SK-N-SH (cell line): ENCODE data around the gene DCAF16. TPM values are rescaled to one million over a fixed set of nuclear protein-coding genes. Genes with fewer than 3 reads are reported as not detected.

ENCODE experiments used
- CTCF ChIA-PET: fragments of 300-600, 350-600 bp; formaldehyde crosslinking; extraction: SDS; loops from one replicate; lab custom pipeline; 2021; lab: Yijun Ruan, JAX
- POLR2A ChIA-PET: fragments of 350-600 bp; sonication (Branson Sonifier 250); formaldehyde crosslinking; extraction: SDS; loops from one replicate; lab custom pipeline; 2020; ENCODE audit warnings: antibody characterized with exemption, inconsistent platforms; lab: Yijun Ruan, JAX
- DNase-seq: peaks from one replicate; pipeline ENCODE4 v3.0.0; 2012
- H2AFZ ChIP-seq: fragments of 200-600 bp; sonication (generic); 2 replicates; pipeline ENCODE4 v1.8.1; 2016; ENCODE audit warnings: antibody characterized with exemption, mild to moderate bottlenecking, low read depth
- H3F3A ChIP-seq: fragments of 200-600 bp; sonication (generic); replicated peaks from 2 replicates; pipeline ENCODE3; 2016; ENCODE audit warnings: antibody characterized with exemption, mild to moderate bottlenecking; ENCODE audit not compliant: insufficient read depth
- H3K27ac ChIP-seq, 2 experiments: fragments of 200-500 bp in 1 of 2; fragments of 200-600 bp in 1 of 2; sonication (Bioruptor generic) in 1 of 2; sonication (generic), shearing (Covaris generic) in 1 of 2; 2 replicates each; pipeline versions ENCODE4 v1.5.1 to v1.6.1; 2014 to 2016; ENCODE audit warnings: low read depth in 2 of 2, inconsistent platforms in 1 of 2, low read length in 1 of 2, mild to moderate bottlenecking in 1 of 2, mixed read lengths in 1 of 2
- H3K27me3 ChIP-seq: fragments of 200-600 bp; sonication (generic), shearing (Covaris generic); 2 replicates; pipeline ENCODE4 v1.6.1; 2016; ENCODE audit warnings: mixed run types; ENCODE audit not compliant: insufficient read depth
- H3K36me3 ChIP-seq, 2 experiments: fragments of 200-500 bp in 1 of 2; fragments of 200-600 bp in 1 of 2; sonication (Bioruptor generic) in 1 of 2; sonication (generic) in 1 of 2; replicated peaks in 1 of 2; 2 replicates each; pipeline versions ENCODE3 to v1.5.1; 2014 to 2016; ENCODE audit warnings: low read length in 1 of 2, mild to moderate bottlenecking in 1 of 2; ENCODE audit not compliant: insufficient read depth in 2 of 2, control insufficient read depth in 1 of 2
- H3K4me1 ChIP-seq, 2 experiments: fragments of 200-500 bp in 1 of 2; fragments of 200-600 bp in 1 of 2; sonication (Bioruptor generic) in 1 of 2; sonication (generic), shearing (Covaris generic) in 1 of 2; 2 replicates each; pipeline versions ENCODE4 v1.5.1 to v1.6.1; 2014 to 2016; ENCODE audit warnings: low read depth in 1 of 2, low read length in 1 of 2, mixed run types in 1 of 2; ENCODE audit not compliant: insufficient read depth in 2 of 2, control insufficient read depth in 1 of 2
- H3K4me2 ChIP-seq: fragments of 200-600 bp; sonication (generic), shearing (Covaris generic); 2 replicates; pipeline ENCODE4 v1.6.1; 2017; ENCODE audit warnings: mixed run types
- H3K4me3 ChIP-seq, 2 experiments: fragments of 200-500 bp in 1 of 2; fragments of 200-600 bp in 1 of 2; sonication (Bioruptor generic) in 1 of 2; sonication (generic), shearing (Covaris generic) in 1 of 2; 2 replicates each; pipeline versions ENCODE4 v1.5.1 to v1.8.1; 2014 to 2016; ENCODE audit warnings: low read depth in 2 of 2, inconsistent platforms in 1 of 2, low read length in 1 of 2, mild to moderate bottlenecking in 1 of 2, mixed read lengths in 1 of 2, moderate library complexity in 1 of 2
- H3K79me2 ChIP-seq: fragments of 200-600 bp; sonication (generic); 2 replicates; pipeline ENCODE4 v1.8.1; 2017; ENCODE audit warnings: mild to moderate bottlenecking; ENCODE audit not compliant: insufficient read depth
- H3K9ac ChIP-seq: fragments of 200-600 bp; sonication (generic); 2 replicates; pipeline ENCODE4 v1.6.1; 2017; ENCODE audit warnings: mixed run types
- H3K9me2 ChIP-seq: fragments of 200-600 bp; sonication (generic); 2 replicates; pipeline ENCODE4 v1.6.1; 2017; ENCODE audit warnings: mixed run types
- H3K9me3 ChIP-seq: fragments of 200-600 bp; sonication (generic); 2 replicates; pipeline ENCODE4 v1.6.1; 2017; ENCODE audit warnings: mixed run types, mild to moderate bottlenecking, moderate library complexity
- H4K20me1 ChIP-seq: fragments of 200-600 bp; sonication (generic); 2 replicates; pipeline ENCODE4 v1.6.1; 2017; ENCODE audit warnings: mild to moderate bottlenecking, mixed run types; ENCODE audit not compliant: insufficient read depth
- CTCF ChIP-seq: fragments of 200-600 bp; sonication (generic); IDR thresholded peaks from 2 replicates; pipeline ENCODE4 v1.6.1; 2017; ENCODE audit warnings: antibody characterized with exemption, mild to moderate bottlenecking, moderate library complexity
- ELF1 ChIP-seq: IDR thresholded peaks from 2 replicates; pipeline ENCODE4 v1.4.0; 2012
- EP300 ChIP-seq, 2 experiments: IDR thresholded peaks; 2 replicates each; pipeline versions ENCODE4 v1.4.0 to v1.6.1; 2012; ENCODE audit warnings: borderline replicate concordance in 1 of 2, low read depth in 1 of 2, low read length in 1 of 2
- FOXJ3 ChIP-seq: sonication (generic); formaldehyde crosslinking; IDR thresholded peaks from 2 replicates; pipeline ENCODE4 v1.5.1; 2020; ENCODE audit warnings: mild to moderate bottlenecking, missing genetic modification reagents
- FOXM1 ChIP-seq: IDR thresholded peaks from 2 replicates; pipeline ENCODE4 v1.4.0; 2012; ENCODE audit warnings: low read depth, mild to moderate bottlenecking
- GABPA ChIP-seq: IDR thresholded peaks from 2 replicates; pipeline ENCODE4 v1.4.0; 2012; ENCODE audit warnings: low read depth, mild to moderate bottlenecking
- GATA2 ChIP-seq: sonication (generic); formaldehyde crosslinking; IDR thresholded peaks from 2 replicates; pipeline ENCODE4 v1.5.0; 2020; ENCODE audit warnings: mild to moderate bottlenecking, missing genetic modification reagents
- IRF3 ChIP-seq: fragments of 150-350 bp; IDR thresholded peaks from 2 replicates; pipeline ENCODE4 v1.6.1; 2016; ENCODE audit warnings: mild to moderate bottlenecking, low read depth, low read length
- JUND ChIP-seq: IDR thresholded peaks from 2 replicates; pipeline ENCODE4 v1.4.0; 2012
- MAX ChIP-seq: IDR thresholded peaks from 2 replicates; pipeline ENCODE4 v1.4.0; 2012; ENCODE audit warnings: low read depth
- MXI1 ChIP-seq: IDR thresholded peaks from 2 replicates; pipeline ENCODE4 v1.6.1; 2012; ENCODE audit warnings: mild to moderate bottlenecking, low read depth, low read length, improper control_type of control experiment
- PBX3 ChIP-seq: IDR thresholded peaks from 2 replicates; pipeline ENCODE4; 2012
- POLR2AphosphoS5 ChIP-seq: IDR thresholded peaks from 2 replicates; pipeline ENCODE4 v1.6.1; 2012; ENCODE audit warnings: low read depth, low read length
- RAD21 ChIP-seq: IDR thresholded peaks from 2 replicates; pipeline ENCODE4 v1.6.1; 2012; ENCODE audit warnings: mild to moderate bottlenecking, low read length
- RFX5 ChIP-seq: IDR thresholded peaks from 2 replicates; pipeline ENCODE4 v1.6.1; 2012; ENCODE audit warnings: mild to moderate bottlenecking, improper control_type of control experiment, low read length
- RXRA ChIP-seq: IDR thresholded peaks from 2 replicates; pipeline ENCODE4 v1.4.0; 2012; ENCODE audit warnings: low read depth, mild to moderate bottlenecking, borderline replicate concordance
- SMC3 ChIP-seq: IDR thresholded peaks from 2 replicates; pipeline ENCODE4 v1.6.1; 2012; ENCODE audit warnings: low read depth, low read length, improper control_type of control experiment
- TAF1 ChIP-seq: IDR thresholded peaks from 2 replicates; pipeline ENCODE4 v1.6.1; 2012; ENCODE audit warnings: low read depth, mild to moderate bottlenecking, low read length, moderate library complexity, borderline replicate concordance
- TCF12 ChIP-seq: IDR thresholded peaks from 2 replicates; pipeline ENCODE4 v1.4.0; 2012
- USF1 ChIP-seq: IDR thresholded peaks from 2 replicates; pipeline ENCODE4 v1.4.0; 2012; ENCODE audit warnings: low read depth, borderline replicate concordance
- YY1 ChIP-seq: IDR thresholded peaks from 2 replicates; pipeline ENCODE4 v1.4.0; 2012; ENCODE audit warnings: low read depth, mild to moderate bottlenecking
- WGBS: methylation state at CpG from one replicate; pipeline ENCODE4 v1.1.6; 2017; ENCODE audit warnings: low lambda C conversion rate; 5-methylcytosine and 5-hydroxymethylcytosine counted together
- polyA plus RNA-seq, 3 experiments: library from polyadenylated mRNA; depleted of rRNA; stranded (reverse); fragments of >200 nt; gene quantifications; 2 replicates each; pipeline ENCODE4 v1.2.3, GENCODE V29; 2012

The DCAF16 gene
- polyA plus RNA-seq, 1 of the 3 experiments (the other 2 are of a cell fraction): 23.5 TPM

GRCh38 chr4:17773135-17773698, 37.3 kb downstream of the DCAF16 start:
- ChIA-PET CTCF (interaction anchor here (1.1 to 1.4 kb wide), 2 partner anchors 11 to 13 kb away, joined by 3 read pairs; no protein-coding TSS in a partner anchor), POLR2A (no interaction called here)
- Histone ChIP-seq H3K9me2 (no peaks in the 10 kb centered on the region), H3K36me3 (no peaks in the 10 kb centered on the region), H3K27me3 (no peaks in the 10 kb centered on the region), H3K4me2 (no peak overlapping the region), H3K79me2 (no peaks in the 10 kb centered on the region), H4K20me1 (no peaks in the 10 kb centered on the region), H3K27ac (no peak overlapping the region), H3F3A (no peaks in the 10 kb centered on the region), H3K4me1 (peaks cover 0 to 3% of the 10 kb centered on the region in 2 experiments; a peak in 1 of 4 replicates), H3K4me3 (no peak overlapping the region), H3K9me3 (no peaks in the 10 kb centered on the region), H2AFZ (no peak overlapping the region), H3K9ac (no peak overlapping the region)
- 75% methylated on average over 10 of the region's 10 CpGs for WGBS
- TF ChIP-seq RXRA (no peak), RAD21 (no peak), YY1 (no peak), PBX3 (no peak), ELF1 (no peak), JUND (no peak), POLR2AphosphoS5 (no peak), EP300 (IDR thresholded peaks at IDR 0.05; ENCODE audit: borderline replicate concordance in 1 of 2, low read depth in 1 of 2, low read length in 1 of 2) (no peak), MXI1 (no peak), CTCF (no peak), USF1 (no peak), FOXM1 (no peak), TCF12 (no peak)
- DNase-seq: no peak

GRCh38 chr4:17771284-17771908, 39.2 kb downstream of the DCAF16 start:
- peak; percentile 34 for DNase-seq
- WGBS: 51% methylated on average over 7 of the region's 8 CpGs
- CTCF ChIA-PET: no interaction called here
- TF ChIP-seq FOXM1: no peak
- TF ChIP-seq RAD21: no peak
- TF ChIP-seq RFX5: no peak
- TF ChIP-seq SMC3: no peak
- TF ChIP-seq ELF1: no peak
- TF ChIP-seq MAX: no peak
- TF ChIP-seq EP300 (IDR thresholded peaks at IDR 0.05; ENCODE audit: borderline replicate concordance in 1 of 2, low read depth in 1 of 2, low read length in 1 of 2): no peak
- no peak for TF ChIP-seq GATA2 (CRISPR knock-in tag)
- TF ChIP-seq TCF12: no peak
- no peak for TF ChIP-seq MXI1
- TF ChIP-seq IRF3: no peak
- TF ChIP-seq GABPA: no peak
- no peak for TF ChIP-seq JUND
- no peak for TF ChIP-seq TAF1
- no peak for TF ChIP-seq FOXJ3 (CRISPR knock-in tag)
- TF ChIP-seq RXRA: no peak

More at GRCh38 chr4:17771284-17771908, 39.2 kb downstream of the DCAF16 start:
- H3K4me2 ChIP-seq: no peak overlapping the region
- POLR2A ChIA-PET: no interaction called here
- no peaks in the 10 kb centered on the region for H3K36me3 ChIP-seq
- H4K20me1 ChIP-seq: no peaks in the 10 kb centered on the region
- H3K79me2 ChIP-seq: no peaks in the 10 kb centered on the region
- no peak overlapping the region for H3K9ac ChIP-seq
- no peaks in the 10 kb centered on the region for H3F3A ChIP-seq
- H3K9me3 ChIP-seq: no peaks in the 10 kb centered on the region
- no peak overlapping the region for H2AFZ ChIP-seq
- H3K27ac ChIP-seq: no peak overlapping the region
- peaks cover 0 to 3% of the 10 kb centered on the region in 2 experiments; a peak in 1 of 4 replicates for H3K4me1 ChIP-seq
- H3K4me3 ChIP-seq: no peak overlapping the region
- no peaks in the 10 kb centered on the region for H3K27me3 ChIP-seq
- no peaks in the 10 kb centered on the region for H3K9me2 ChIP-seq
